Adrenal gland (tissue), 5 donors: ENCODE data around the gene SIGLEC12.

Experiments used
- CTCF ChIP-seq, 6 experiments: fragments of 450-650 bp in 4 of 6; fragments of 200-600 bp in 2 of 6; sonication (generic) in 1 of 6; IDR thresholded peaks; 1 replicate in 5 of 6; 2 replicates in 1 of 6; pipeline versions ENCODE4 v1.5.1 to v1.8.0; 2016 to 2021; ENCODE audit warnings: antibody characterized with exemption in 6 of 6, mild to moderate bottlenecking in 2 of 6, moderate library complexity in 1 of 6
- POLR2A ChIP-seq, 2 donors: fragments of 450-650 bp; IDR thresholded peaks; one replicate each; pipeline ENCODE4 v1.6.1; 2017; ENCODE audit warnings: antibody characterized with exemption in 2 of 2, mild to moderate bottlenecking in 2 of 2, moderate library complexity in 1 of 2
- donor health status: DM: no; HTN: no; CAD: no.

DNA sequence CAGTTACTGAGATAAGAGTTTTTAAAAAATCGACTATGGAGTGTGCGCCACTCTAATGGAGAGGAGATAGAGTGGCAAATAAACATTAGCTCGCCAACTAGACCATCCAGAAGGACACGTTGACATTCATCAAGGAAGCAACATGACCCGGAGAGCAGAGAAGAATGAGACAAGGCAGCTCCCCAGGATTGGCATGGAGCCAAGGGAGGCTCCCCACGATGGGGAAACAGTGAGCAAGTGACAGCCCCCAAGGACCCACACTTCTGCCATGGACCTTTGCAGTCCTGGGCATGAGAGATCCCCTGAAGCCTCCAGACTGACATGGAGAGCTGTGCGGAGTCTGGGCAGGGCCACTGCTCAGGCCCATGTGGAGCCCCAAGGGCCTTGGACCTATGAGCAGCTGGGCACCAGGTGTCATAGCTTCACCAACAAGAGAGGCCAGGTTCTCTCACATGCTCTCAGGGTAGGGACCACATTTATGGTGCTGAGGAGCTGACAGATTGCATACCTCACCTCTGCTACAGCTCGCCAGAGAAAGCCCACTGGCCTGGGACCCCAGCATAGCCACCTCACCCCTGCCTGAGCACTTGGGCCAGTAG lies 23.2 kb upstream of the SIGLEC12 start:
- TF ChIP-seq CTCF (IDR thresholded peaks at IDR 0.05) (no peak), POLR2A (IDR thresholded peaks at IDR 0.05) (no peak)
